Osteoblast (primary cell): ENCODE measurements around the gene ITPR1. TPM values are rescaled to one million over a fixed set of nuclear protein-coding genes. Genes with fewer than 3 reads are reported as not detected.

Source experiments
- DNase-seq: peaks from one replicate; pipeline ENCODE4 v3.0.0; 2011; ENCODE audit warnings: low spot score, mixed read lengths; ENCODE audit not compliant: insufficient read length; ENCODE audit errors: missing footprints
- H2AFZ ChIP-seq: 2 replicates; pipeline ENCODE4 v1.6.0; 2011; ENCODE audit warnings: mild to moderate bottlenecking, low read length
- H3K27ac ChIP-seq: 2 replicates; pipeline ENCODE4 v1.5.1; 2011; ENCODE audit warnings: mild to moderate bottlenecking, low read depth, low read length, moderate library complexity
- H3K27me3 ChIP-seq: 2 replicates; pipeline ENCODE4 v1.6.0; 2012; ENCODE audit warnings: mild to moderate bottlenecking, control low read depth, inconsistent platforms, low read length, moderate library complexity; ENCODE audit not compliant: insufficient read depth
- H3K36me3 ChIP-seq: 2 replicates; pipeline ENCODE4 v1.5.1; 2011; ENCODE audit warnings: mild to moderate bottlenecking, low read length, control low read depth, moderate library complexity; ENCODE audit not compliant: insufficient read depth
- H3K4me1 ChIP-seq: 2 replicates; pipeline ENCODE4 v1.5.1; 2011; ENCODE audit warnings: mild to moderate bottlenecking, low read length, control low read depth, moderate library complexity; ENCODE audit not compliant: insufficient read depth
- H3K4me2 ChIP-seq: 2 replicates; pipeline ENCODE4 v1.6.0; 2011; ENCODE audit warnings: mild to moderate bottlenecking, low read length; ENCODE audit not compliant: insufficient read depth
- H3K4me3 ChIP-seq: fragments of 200-600 bp; sonication (generic); 3 replicates; pipeline ENCODE4 v1.5.1; 2012; ENCODE audit warnings: mild to moderate bottlenecking, low read length, inconsistent platforms; ENCODE audit not compliant: insufficient read depth
- H3K79me2 ChIP-seq: 2 replicates; pipeline ENCODE4 v1.6.0; 2012; ENCODE audit warnings: mild to moderate bottlenecking, low read length, control low read depth, inconsistent platforms; ENCODE audit not compliant: insufficient read depth
- H3K9me3 ChIP-seq: 2 replicates; pipeline ENCODE4 v1.5.1; 2011; ENCODE audit warnings: low read depth, low read length, control low read depth
- H4K20me1 ChIP-seq: 2 replicates; pipeline ENCODE4 v1.6.0; 2012; ENCODE audit warnings: mild to moderate bottlenecking, low read length, control low read depth; ENCODE audit not compliant: insufficient read depth
- total RNA-seq: library from RNA; depleted of rRNA; stranded (reverse); fragments of >200 nt; gene quantifications from 2 replicates; pipeline ENCODE4 v1.2.3, GENCODE V29; 2012
- TF ChIP-seq, protein P1 (sequence below): IDR thresholded peaks from 2 replicates; pipeline ENCODE4 v1.5.1; 2011; ENCODE audit warnings: mild to moderate bottlenecking, low read depth, low read length, moderate library complexity; ENCODE audit errors: extremely low read depth

The ITPR1 gene
- total RNA-seq, 1 donor = 16.6 TPM

DNA sequence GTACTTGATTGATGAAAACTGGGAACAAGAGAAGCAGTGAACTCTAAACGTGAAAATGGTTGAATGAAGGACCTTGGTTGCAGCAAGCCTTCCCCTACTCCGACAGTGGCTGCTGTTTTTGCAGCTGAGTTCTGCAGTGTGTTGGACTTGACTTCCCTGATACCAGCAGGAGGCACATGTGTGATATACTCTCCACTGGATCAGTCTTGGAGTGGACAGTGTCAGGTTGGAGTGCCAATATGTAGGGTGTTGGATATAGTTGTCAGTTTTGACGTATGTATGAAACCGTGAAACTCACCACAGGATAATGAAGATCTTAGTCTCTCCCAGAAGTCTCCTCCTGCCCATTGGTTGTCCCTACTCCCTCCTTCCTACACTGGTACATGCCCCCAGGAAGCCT, 106.5 kb downstream of the ITPR1 start:
- H3K4me1 ChIP-seq = no peaks in the 10 kb centered on the region
- no peak overlapping the region for H3K4me3 ChIP-seq
- H3K4me2 ChIP-seq = no peak overlapping the region
- H3K79me2 ChIP-seq = no peaks in the 10 kb centered on the region
- H3K27me3 ChIP-seq = no peaks in the 10 kb centered on the region
- no peak overlapping the region for H2AFZ ChIP-seq
- TF ChIP-seq, protein P1, sequence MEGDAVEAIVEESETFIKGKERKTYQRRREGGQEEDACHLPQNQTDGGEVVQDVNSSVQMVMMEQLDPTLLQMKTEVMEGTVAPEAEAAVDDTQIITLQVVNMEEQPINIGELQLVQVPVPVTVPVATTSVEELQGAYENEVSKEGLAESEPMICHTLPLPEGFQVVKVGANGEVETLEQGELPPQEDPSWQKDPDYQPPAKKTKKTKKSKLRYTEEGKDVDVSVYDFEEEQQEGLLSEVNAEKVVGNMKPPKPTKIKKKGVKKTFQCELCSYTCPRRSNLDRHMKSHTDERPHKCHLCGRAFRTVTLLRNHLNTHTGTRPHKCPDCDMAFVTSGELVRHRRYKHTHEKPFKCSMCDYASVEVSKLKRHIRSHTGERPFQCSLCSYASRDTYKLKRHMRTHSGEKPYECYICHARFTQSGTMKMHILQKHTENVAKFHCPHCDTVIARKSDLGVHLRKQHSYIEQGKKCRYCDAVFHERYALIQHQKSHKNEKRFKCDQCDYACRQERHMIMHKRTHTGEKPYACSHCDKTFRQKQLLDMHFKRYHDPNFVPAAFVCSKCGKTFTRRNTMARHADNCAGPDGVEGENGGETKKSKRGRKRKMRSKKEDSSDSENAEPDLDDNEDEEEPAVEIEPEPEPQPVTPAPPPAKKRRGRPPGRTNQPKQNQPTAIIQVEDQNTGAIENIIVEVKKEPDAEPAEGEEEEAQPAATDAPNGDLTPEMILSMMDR = no peak
- no peak for DNase-seq
- no peaks in the 10 kb centered on the region for H3K36me3 ChIP-seq
- H3K9me3 ChIP-seq = no peaks in the 10 kb centered on the region
- no peaks in the 10 kb centered on the region for H4K20me1 ChIP-seq
- no peak overlapping the region for H3K27ac ChIP-seq

DNA sequence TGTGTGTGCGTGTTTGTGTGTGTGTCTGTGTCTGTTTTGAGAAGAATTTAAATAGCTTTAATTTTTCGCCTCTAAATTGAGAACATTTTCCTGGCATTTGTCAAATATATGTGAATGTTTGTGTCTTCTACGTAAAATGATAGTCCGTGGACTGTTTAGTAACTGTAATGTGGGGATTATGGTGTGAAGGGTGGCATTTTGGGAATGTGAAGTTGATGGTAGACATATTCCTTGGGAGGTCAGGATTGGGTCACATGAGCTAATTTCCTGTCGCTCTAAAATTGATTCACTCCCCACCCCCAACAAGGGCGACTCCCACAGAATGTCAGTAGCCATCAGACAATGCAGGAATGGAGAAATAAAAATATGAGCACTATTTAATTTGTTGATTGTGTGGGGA, 107.3 kb downstream of the ITPR1 start:
- Histone ChIP-seq H3K36me3 (no peaks in the 10 kb centered on the region), H3K27me3 (no peaks in the 10 kb centered on the region), H3K27ac (no peak overlapping the region), H3K4me2 (no peak overlapping the region), H3K4me1 (no peaks in the 10 kb centered on the region), H3K4me3 (no peak overlapping the region), H4K20me1 (no peaks in the 10 kb centered on the region), H2AFZ (no peak overlapping the region), H3K9me3 (no peaks in the 10 kb centered on the region), H3K79me2 (no peaks in the 10 kb centered on the region)
- TF ChIP-seq, protein P1 = no peak
- no peak for DNase-seq

GRCh38 chr3:4601892-4602291, 108.7 kb downstream of the ITPR1 start:
- Histone ChIP-seq H3K4me2 (no peak overlapping the region), H3K36me3 (no peaks in the 10 kb centered on the region), H3K27me3 (no peaks in the 10 kb centered on the region), H2AFZ (no peak overlapping the region), H4K20me1 (no peaks in the 10 kb centered on the region), H3K4me3 (no peak overlapping the region), H3K79me2 (no peaks in the 10 kb centered on the region), H3K9me3 (no peaks in the 10 kb centered on the region), H3K27ac (no peak overlapping the region), H3K4me1 (no peaks in the 10 kb centered on the region)
- TF ChIP-seq, protein P1 = no peak
- no peak for DNase-seq

DNA sequence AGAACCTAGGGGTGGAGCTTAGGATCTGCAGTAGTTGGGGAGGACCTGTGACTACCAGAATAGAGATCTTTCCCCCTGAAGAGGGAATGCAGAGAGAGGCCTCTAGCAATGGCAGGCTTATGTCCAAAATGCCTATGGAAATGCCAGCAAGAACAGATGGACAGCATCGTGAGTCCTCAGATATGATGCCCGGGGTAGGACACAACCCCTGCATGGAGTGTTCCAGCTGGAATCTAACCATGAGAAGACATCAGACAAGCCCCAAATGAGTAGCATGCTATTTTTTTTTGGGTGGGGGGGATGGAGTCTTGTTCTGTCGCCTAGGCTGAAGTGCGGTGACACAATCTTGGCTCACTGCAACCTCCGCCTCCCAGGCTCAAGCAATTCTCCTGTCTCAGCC, 111.5 kb downstream of the ITPR1 start:
- Histone ChIP-seq H3K4me2 (no peak overlapping the region), H4K20me1 (no peaks in the 10 kb centered on the region), H3K27me3 (no peaks in the 10 kb centered on the region), H2AFZ (no peak overlapping the region), H3K27ac (no peak overlapping the region), H3K79me2 (no peaks in the 10 kb centered on the region), H3K36me3 (no peaks in the 10 kb centered on the region), H3K9me3 (no peaks in the 10 kb centered on the region), H3K4me1 (no peaks in the 10 kb centered on the region), H3K4me3 (no peak overlapping the region)
- TF ChIP-seq, protein P1 = no peak
- DNase-seq = no peak
